ENCODE results near the gene PPP1CA. TPM values are rescaled to one million over a fixed set of nuclear protein-coding genes. Genes with fewer than 3 reads are reported as not detected.

PPP1CA gene
- total RNA-seq, 1 donor from 2014 or later = 144 TPM

DNA sequence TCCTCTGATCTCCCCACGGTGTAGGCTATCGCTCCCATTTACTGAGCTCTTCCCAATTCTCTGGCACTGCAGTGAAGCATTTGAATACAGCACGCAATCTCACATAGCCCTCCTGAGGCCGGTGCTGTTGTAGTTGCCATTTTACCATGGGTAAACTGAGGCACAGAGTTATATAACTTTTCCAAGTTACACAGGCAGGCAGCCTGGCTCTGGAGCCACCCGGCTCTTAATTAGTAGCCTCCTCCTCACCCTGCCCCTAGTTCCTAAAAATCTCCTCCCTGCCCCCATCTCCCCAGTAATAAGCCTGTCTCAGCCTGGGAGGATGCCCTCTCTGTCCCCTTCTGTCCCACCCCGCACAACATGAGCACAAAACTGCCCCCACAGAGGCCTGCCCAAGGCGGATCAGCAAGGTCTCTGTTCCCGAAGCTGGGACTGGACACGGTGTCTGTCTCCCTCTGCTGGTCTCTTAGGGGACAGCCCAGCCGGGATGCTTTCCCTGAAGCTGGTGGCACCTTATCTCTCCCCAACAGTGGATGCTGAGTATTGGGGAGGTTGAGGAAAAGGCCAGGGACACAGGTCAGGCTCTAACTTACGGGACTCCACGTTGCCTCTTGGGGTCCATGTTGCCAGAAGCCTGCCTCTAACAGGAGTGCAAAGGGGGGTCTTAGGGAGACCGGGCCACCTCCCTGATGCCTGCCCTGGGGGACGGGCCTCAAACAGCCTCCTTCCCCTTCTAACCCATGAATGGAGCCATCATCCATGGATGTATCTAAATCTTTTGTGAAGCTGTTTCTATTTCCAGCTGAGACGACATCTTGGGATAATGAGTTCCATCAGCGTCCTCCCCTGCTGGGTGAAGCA, 19.2 kb downstream of the PPP1CA start:
- ATAC-seq (peak; percentile 88 to 91), DNase-seq (peak; percentile 85)
- Histone ChIP-seq H3K27ac (no peak overlapping the region), H3K4me3 (no peak overlapping the region), H3K36me3 (no peaks in the 10 kb centered on the region), H3K27me3 (ENCODE audit: low read depth) (no peaks in the 10 kb centered on the region), H3K9me3 (no peaks in the 10 kb centered on the region), H3K4me1 (peaks cover 21% of the 10 kb centered on the region)
- intact Hi-C loops (cut with DNase I) = no loop called here
- TF ChIP-seq, protein P1, sequence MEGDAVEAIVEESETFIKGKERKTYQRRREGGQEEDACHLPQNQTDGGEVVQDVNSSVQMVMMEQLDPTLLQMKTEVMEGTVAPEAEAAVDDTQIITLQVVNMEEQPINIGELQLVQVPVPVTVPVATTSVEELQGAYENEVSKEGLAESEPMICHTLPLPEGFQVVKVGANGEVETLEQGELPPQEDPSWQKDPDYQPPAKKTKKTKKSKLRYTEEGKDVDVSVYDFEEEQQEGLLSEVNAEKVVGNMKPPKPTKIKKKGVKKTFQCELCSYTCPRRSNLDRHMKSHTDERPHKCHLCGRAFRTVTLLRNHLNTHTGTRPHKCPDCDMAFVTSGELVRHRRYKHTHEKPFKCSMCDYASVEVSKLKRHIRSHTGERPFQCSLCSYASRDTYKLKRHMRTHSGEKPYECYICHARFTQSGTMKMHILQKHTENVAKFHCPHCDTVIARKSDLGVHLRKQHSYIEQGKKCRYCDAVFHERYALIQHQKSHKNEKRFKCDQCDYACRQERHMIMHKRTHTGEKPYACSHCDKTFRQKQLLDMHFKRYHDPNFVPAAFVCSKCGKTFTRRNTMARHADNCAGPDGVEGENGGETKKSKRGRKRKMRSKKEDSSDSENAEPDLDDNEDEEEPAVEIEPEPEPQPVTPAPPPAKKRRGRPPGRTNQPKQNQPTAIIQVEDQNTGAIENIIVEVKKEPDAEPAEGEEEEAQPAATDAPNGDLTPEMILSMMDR (IDR thresholded peaks at IDR 0.05) = peak; percentile 96

DNA sequence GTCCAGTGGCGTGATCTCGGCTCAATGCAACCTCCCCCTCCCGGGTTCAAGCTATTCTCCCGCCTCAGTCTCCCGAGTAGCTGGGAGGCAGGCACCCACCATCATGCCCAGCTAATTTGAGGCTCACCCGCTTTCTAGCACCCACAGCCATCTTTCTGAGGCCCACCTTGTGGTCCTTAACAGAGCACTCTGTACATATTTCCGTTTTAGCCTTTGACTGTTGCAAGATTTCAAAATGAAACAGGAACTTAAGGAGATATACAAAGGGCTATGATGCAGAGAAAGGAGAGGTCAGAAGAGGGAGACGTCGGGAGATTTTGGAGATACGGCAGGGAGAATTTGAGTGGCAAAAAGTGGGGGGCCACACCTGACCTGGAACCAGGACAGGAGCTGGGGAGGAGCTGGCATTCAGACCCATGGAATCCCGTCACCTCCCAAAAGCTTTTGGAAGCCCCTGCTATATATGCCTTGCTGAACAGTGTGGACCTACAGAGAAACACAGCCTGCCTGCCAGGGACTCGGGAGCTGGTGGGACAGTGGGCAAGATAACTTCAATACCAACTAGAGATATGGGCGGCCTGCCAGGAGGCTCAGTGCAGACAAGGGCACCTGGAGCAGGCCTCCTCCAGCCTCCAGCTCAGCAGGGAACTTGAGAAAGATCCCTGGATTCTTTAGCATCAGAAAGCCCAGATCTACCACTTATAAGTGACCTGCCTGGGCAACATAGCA, 20.2 kb downstream of the PPP1CA start:
- Histone ChIP-seq H3K27me3 (ENCODE audit: low read depth) (no peaks in the 10 kb centered on the region), H3K4me3 (no peak overlapping the region), H3K9me3 (no peaks in the 10 kb centered on the region), H3K4me1 (peaks cover 21% of the 10 kb centered on the region), H3K27ac (peak overlapping the region; percentile 64), H3K36me3 (no peaks in the 10 kb centered on the region)
- peak; percentile 34 for ATAC-seq
- no peak for DNase-seq
- TF ChIP-seq, protein P1 (IDR thresholded peaks at IDR 0.05) = no peak
- intact Hi-C loops (cut with DNase I) = no loop called here

DNA sequence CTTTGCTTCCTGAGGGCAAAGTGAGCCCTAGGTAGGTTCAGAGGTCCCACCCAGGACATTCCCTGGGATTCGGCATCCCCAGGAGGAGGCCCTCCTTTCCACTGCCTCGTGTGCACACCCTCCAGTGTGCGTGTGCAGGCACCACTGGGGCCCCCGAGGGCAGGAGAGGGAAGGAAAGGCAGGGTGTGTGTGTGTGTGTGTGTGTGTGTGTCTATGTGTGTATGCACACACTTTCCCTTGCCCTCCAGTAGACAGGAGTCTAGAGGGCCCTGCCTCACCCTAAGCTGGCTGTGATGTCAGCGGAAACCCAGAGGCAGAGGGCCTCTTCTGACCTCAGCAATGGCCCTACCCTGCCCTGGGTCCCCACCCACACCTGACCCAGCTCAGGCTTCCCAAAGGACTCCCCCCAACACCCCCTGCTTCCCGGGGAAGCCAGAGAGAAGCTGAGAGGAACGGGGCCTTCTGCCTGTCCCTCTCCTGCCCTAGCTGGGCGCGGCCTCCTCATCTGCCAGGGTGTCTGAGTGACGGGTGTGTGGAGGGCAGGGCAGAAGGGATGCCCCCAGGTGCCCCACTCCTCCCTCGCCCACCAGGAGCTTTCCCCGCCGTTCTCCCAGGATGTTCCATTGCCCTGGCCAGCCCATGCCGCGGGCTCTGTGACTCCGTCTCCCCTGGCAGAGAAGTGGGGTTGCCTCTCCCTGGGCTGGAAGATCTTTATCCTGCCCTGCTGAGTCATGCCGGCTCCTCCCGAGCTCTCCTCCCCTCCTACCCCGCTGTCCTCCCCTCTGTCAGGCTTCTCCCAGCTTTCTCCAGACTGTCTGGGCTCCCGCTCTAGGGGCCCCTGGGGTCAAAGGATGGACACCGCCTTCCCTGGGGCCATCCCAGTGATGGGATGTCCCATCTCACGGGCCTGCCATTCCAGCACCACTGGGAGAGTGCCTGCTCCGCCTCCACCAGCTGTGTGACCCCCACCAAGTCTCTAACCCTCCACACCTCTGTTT, 22.3 kb downstream of the PPP1CA start:
- ATAC-seq (no peak), DNase-seq (no peak)
- intact Hi-C loops (cut with DNase I) = no loop called here
- TF ChIP-seq, protein P1 (IDR thresholded peaks at IDR 0.05) = no peak
- H3K9me3 ChIP-seq = no peaks in the 10 kb centered on the region
- H3K27ac ChIP-seq = no peak overlapping the region
- no peaks in the 10 kb centered on the region for H3K36me3 ChIP-seq
- H3K27me3 ChIP-seq (ENCODE audit: low read depth) = no peaks in the 10 kb centered on the region
- peaks cover 27% of the 10 kb centered on the region for H3K4me1 ChIP-seq
- no peak overlapping the region for H3K4me3 ChIP-seq

DNA sequence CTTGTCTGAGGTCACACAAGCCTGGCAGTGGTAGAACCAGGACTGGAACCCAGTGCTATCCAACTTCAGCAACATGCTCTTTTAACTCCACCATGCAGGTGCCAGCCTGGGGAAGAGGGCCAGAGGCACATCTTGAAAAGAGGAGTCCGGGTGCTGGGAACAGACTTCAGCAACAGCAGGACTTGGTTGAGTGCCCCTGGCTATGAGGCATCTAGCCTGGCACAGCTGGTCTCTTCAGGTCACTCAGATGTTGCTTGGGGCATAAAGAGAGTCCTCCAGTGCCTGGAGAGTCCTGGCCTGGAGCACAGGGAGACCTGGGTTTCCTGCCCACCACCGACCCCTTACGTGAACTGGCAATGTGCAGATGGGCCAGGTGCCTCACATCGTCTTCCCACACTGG, 23.1 kb downstream of the PPP1CA start:
- Histone ChIP-seq H3K27ac (no peak overlapping the region), H3K36me3 (no peaks in the 10 kb centered on the region), H3K9me3 (no peaks in the 10 kb centered on the region), H3K4me1 (peaks cover 34% of the 10 kb centered on the region), H3K27me3 (ENCODE audit: low read depth) (no peaks in the 10 kb centered on the region), H3K4me3 (no peak overlapping the region)
- intact Hi-C loops (cut with DNase I) = no loop called here
- TF ChIP-seq, protein P1 (IDR thresholded peaks at IDR 0.05) = no peak
- DNase-seq = no peak
- no peak for ATAC-seq

Data from lower lobe of right lung (tissue), 2 donors.